KBM-7 (cell line): ENCODE results near the gene ZNF460.

Experiments
- DNase-seq: peaks from one replicate; pipeline ENCODE4 v3.0.0-alpha.2; 2015
- in situ Hi-C: fragments of 300-500 bp; cut with MboI; formaldehyde crosslinking; loops from 2 replicates; pipeline ENCODE4 v1.14.3; 2020; ENCODE audit warnings: low sequenced_read_pairs, low pct_unique_long_range_greater_than_20kb, mixed read lengths

ZNF460 gene

DNA sequence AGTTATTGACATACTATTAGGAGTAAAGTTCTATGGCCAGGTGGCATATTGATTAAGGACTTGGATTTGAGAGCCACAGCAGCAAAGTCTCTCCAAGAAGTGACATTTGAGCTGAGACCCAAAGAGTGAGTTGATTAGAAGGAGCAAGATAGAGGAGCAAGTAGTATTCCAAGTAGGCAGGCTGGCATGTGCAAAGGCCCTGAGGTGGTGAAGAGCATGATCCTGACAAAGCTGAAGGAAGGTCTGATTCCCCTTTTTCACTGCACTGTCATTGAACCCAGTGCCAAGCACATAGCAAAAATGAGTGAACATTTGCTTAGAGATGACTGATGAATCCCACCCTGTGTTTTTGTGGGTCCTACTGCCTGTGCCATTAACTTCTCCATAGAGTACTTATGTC lies 44.7 kb downstream of the ZNF460 start:
- in situ Hi-C loops, result no loop called here

DNA sequence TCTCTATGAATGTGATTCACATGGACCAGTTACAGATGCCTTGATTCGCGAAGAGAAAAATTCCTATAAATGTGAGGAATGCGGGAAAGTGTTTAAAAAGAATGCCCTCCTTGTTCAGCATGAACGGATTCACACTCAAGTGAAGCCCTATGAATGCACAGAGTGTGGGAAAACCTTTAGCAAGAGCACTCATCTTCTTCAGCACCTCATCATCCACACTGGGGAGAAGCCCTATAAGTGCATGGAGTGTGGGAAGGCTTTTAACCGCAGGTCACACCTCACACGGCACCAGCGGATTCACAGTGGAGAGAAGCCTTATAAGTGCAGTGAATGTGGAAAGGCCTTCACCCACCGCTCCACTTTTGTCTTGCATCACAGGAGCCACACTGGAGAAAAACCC lies 47.7 kb downstream of the ZNF460 start:
- in situ Hi-C loops, result no loop called here
- DNase-seq, result no peak

More for the DNA sequence above, 44.7 kb downstream of the ZNF460 start:
- no peak for DNase-seq

DNA sequence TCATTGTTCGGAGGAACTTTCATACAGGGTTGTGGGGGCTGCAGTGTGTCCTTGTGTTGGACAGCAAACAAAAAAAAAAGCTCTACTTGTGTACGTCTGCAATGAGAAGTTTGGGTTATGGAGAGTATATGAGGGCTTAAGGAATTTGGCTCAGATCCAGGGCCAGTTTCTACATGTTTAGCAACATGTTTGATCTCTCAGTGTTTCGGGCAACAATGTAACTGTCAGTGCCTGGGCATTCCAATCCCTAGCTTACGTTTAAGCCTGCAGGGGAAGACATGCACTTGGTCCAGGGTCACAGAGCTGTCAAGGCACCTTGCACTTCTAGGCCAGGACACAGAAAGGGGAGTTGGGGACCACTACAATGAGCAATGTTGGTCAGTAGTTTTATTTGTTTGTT lies 53.9 kb downstream of the ZNF460 start:
- DNase-seq, result no peak
- in situ Hi-C loops, result no loop called here

DNA sequence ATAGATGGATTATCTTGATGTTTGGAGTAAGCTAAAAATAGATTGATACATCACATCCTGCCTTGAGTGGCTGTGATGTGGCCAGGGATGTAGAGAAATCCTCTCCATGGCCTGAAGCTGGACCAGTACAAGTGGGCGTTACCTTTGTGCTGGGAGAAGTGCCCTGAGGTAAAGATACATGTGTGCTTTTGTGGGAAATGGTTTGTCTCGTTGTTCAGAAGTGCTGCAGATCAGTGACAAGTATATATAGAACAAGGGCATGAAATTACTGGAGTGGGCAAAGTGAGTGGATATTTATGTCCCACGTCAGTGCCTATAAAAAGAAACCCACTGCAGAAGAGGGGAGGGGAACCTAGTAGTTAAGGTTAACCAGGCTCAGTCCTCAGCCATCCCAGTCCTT lies 58.6 kb downstream of the ZNF460 start:
- DNase-seq, result no peak
- in situ Hi-C loops, result no loop called here

GRCh38 chr19:57342582-57342981 lies 62.3 kb downstream of the ZNF460 start:
- DNase-seq, result no peak
- in situ Hi-C loops, result no loop called here
